Coronary artery (tissue), 2 donors: ENCODE results near the gene MAPK8IP3.

Source experiments
- DNase-seq: peaks from one replicate; pipeline ENCODE4 v3.0.0-alpha.2; 2017; ENCODE audit warnings: low spot score
- H3K27ac ChIP-seq, 2 donors: fragments of 200-600 bp; sonication (generic); one replicate each; pipeline ENCODE4 v1.5.1; 2016 to 2019
- H3K4me3 ChIP-seq: fragments of 200-600 bp; sonication (generic); 2 replicates; pipeline ENCODE4 v1.5.1; 2016; ENCODE audit warnings: mild to moderate bottlenecking, moderate library complexity
- TF ChIP-seq, protein P1 (sequence below): fragments of 200-600 bp; sonication (generic); IDR thresholded peaks from one replicate; pipeline ENCODE4 v1.5.1; 2019; ENCODE audit warnings: antibody characterized with exemption

MAPK8IP3 gene

DNA sequence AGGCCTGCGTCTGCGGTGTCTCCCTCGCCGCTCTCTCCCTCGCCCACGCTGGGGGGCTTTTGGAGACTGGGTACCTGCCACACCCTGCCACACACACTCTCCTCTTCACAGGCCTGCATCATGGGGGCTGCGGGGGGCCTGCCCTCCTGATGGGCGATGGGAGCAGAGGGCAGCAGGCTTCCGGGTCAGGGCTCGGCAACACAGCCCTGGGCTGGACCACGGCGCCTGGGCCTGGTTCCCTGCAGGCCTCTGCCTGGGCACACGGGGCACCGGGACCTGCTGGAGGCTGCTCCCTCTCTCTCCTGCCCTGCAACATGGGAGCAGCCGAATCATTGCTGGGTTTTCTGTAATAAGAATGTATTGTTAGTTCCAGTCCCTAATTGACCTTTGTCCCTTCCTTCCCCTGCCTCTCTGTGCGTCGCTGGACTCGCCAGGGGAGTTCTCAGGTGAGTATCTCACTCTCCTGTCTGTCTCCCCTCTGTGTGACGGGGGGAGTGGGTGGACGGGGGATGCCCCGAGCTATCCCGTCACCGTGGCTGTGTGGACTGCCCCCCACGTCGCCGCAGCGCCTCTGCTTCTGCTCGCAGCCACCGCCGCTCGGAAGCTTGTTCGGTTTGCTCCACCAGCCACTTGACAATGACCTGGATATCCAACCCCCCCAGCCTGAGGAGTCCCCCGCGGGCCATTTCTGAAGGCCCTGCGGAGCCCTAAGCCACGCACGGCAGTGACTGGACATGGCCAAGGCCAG, 51.9 kb downstream of the MAPK8IP3 start:
- DNase-seq: no peak
- Histone ChIP-seq H3K27ac (no peak overlapping the region), H3K4me3 (no peak overlapping the region)
- TF ChIP-seq, protein P1, sequence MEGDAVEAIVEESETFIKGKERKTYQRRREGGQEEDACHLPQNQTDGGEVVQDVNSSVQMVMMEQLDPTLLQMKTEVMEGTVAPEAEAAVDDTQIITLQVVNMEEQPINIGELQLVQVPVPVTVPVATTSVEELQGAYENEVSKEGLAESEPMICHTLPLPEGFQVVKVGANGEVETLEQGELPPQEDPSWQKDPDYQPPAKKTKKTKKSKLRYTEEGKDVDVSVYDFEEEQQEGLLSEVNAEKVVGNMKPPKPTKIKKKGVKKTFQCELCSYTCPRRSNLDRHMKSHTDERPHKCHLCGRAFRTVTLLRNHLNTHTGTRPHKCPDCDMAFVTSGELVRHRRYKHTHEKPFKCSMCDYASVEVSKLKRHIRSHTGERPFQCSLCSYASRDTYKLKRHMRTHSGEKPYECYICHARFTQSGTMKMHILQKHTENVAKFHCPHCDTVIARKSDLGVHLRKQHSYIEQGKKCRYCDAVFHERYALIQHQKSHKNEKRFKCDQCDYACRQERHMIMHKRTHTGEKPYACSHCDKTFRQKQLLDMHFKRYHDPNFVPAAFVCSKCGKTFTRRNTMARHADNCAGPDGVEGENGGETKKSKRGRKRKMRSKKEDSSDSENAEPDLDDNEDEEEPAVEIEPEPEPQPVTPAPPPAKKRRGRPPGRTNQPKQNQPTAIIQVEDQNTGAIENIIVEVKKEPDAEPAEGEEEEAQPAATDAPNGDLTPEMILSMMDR: no peak

DNA sequence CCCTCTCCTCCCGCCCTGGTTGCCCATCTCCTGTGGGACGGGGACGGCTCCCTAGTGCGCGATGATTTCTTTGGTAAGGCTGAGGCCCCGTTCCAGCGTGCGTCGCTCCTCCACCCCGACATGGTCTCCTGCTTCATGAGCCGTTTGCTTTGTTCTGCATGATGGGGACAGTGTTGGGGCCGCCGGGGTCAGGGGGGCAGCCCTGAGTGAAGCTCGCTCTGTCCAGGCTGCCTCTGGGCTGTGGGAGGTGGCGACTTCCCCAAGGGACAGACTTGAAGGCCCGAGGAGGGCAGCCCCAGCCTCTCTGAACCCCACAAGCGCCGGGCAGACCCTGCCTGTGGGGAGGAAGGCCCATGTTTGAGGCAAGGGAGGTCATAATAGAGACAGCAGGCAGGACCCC, 52.9 kb downstream of the MAPK8IP3 start:
- no peak for DNase-seq
- Histone ChIP-seq H3K27ac (no peak overlapping the region), H3K4me3 (no peak overlapping the region)
- TF ChIP-seq, protein P1: no peak

DNA sequence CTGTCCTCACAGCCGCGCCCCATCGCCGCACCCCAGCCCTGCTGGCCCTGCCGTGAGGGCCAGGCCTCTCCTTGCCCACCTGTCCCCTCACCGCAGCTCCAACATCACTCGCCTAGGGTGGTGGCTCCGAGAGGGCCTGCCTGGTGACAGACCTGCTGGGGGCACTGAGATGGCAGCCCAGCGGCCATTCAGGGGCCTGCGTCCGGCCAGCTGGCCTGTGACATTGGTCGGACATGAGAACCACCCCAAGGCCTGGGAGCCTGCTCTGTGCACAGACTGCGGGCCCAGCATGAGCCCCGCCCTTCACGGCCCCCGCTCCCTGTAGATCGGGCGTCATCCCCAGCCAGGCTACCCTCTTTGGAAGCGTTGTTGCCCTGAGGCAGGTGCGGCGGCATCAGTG, 53.5 kb downstream of the MAPK8IP3 start:
- no peak overlapping the region for H3K27ac ChIP-seq
- TF ChIP-seq, protein P1: no peak
- DNase-seq: no peak
- no peak overlapping the region for H3K4me3 ChIP-seq

DNA sequence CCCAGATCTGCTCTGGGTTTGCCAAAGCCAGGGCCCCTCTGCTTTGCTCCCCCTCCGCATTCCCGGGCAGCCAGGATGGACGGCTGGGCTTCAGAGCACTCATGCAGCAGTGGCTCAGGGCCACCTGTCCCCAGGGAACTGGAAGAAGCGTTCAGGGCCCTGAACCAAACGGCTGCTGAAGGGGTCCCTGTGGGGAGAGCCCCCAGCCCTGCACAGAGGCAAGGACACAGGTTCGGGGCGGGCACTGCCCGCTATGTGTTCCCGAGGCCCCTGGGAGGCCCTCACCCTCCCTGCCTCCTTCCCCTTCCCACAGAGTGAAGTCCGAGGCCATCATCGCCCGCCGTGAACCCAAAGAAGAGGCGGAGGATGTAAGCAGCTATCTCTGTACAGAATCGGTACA, 54.9 kb downstream of the MAPK8IP3 start:
- DNase-seq: no peak
- TF ChIP-seq, protein P1: no peak
- H3K27ac ChIP-seq: no peak overlapping the region
- H3K4me3 ChIP-seq: no peak overlapping the region

DNA sequence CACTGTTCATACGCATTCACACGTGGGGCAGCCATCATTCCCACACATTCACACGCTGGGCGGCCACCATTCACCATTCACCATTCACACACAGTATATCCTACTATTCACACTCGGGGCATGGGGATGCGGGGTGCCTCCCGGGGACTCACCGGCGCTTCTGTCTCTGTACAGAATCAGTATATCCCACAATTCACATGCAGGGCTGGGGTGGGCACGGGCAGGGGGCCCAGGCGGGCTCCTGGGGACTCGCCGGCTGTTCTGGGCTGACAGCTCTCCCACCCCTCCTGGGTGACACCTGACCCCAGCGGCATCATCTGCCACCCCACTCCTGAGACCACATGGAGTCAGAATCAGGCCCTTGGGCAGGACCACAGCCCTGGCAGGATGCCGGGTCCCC, 55.8 kb downstream of the MAPK8IP3 start:
- no peak overlapping the region for H3K27ac ChIP-seq
- no peak overlapping the region for H3K4me3 ChIP-seq
- TF ChIP-seq, protein P1: no peak
- no peak for DNase-seq

DNA sequence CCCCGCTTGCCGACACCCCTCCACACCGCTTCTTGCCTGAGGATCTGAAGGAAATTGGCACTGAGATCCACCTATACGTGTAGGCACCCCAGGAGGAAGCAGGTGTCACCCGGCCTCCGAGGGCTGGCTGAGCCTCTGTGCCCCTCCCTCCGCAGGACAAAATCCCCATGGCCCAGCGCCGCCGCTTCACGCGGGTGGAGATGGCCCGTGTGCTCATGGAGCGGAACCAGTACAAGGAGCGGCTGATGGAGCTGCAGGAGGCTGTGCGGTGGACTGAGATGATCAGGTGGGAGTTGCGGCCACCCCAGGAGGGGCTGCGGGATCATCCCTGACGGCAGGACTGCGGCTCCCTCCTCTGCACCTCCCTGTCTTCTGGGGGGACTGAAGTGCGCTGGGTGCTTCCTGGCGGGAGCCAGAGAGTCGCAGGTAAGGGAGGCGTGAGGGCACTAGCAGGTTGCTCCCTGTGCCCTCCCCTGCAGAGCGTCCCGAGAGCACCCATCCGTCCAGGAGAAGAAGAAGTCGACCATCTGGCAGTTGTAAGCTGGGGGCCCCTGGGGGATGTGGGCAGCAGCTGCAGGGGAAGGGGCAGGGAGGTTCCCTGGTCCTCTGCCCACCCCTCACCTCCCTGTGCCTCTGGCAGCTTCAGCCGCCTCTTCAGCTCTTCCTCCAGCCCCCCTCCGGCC, 56.3 kb downstream of the MAPK8IP3 start:
- no peak for DNase-seq
- TF ChIP-seq, protein P1: no peak
- Histone ChIP-seq H3K4me3 (no peak overlapping the region), H3K27ac (no peak overlapping the region)
